GM21825 (cell line): Measurements from ENCODE around the gene SEMA6B.

Experiments used
- ATAC-seq: cut with Tn5 transposase; IDR thresholded peaks from one replicate; pipeline ENCODE4 v1.9.1; 2021; ENCODE audit warnings: mild to moderate bottlenecking, moderate library complexity; ENCODE audit not compliant: unreplicated experiment

SEMA6B gene

DNA sequence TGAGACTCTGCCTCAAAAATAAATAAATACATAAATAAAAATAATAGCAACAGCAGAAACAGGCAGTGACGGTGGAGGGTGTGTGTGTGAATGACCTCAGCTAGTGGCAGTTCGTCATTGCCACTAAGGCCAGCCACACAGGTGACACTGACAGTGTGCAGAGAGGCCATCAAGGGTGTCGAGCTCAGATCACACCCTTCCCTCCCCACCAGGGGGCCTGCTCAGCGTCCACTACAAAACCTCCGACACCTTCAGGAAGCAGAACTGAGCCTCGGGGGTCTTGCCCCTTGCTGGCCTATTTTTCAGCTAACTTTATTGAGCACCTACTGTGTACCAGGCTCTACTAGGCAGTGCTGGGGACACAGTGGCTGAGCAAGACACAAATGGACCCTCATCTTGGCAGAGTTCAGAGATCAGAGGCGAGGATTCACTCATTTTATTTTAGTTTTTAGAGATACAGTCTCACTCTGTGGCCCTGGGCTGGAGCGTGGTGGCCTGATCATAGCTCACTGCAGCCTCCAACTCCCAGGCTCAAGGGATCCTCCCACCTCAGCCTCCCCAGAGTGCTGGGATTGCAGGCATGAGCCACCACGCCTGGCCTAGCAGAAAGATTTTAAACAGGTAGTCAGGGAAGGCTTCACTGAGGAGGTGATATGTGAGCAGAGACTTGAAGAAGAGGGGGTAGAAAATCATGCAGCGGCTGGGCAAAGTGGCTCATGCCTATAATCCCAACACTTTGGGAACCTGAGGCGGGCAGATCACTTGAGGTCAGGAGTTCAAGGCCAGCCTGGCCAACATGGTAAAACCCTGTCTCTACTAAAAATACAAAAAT, 30.3 kb upstream of the SEMA6B start:
- ATAC-seq = no peak

- no peak for ATAC-seq
Observed at GRCh38 chr19:4588291-4588761, 28.8 kb upstream of the SEMA6B start.

DNA sequence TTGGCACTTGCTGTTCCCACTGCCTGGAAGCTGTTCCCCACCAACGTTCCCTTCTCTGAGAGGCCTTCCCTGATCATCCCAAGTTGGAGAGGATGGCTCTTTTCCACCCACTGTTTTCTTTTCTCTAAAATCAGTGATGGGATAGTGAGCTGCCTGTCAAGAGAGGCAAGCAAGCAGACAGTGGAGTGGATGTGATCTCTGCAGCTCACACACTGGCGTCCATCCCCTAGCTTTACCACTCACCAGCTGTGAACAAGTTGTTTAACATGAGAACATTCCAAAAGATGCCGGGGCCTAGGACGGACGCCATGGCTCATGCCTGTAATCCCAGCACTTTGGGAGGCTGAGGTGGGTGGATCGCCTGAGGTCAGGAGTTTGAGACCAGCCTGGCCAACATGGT, 28.0 kb upstream of the SEMA6B start:
- no peak for ATAC-seq

- no peak for ATAC-seq
Observed at GRCh38 chr19:4586691-4587090, 27.2 kb upstream of the SEMA6B start.

GRCh38 chr19:4586245-4586644, 26.8 kb upstream of the SEMA6B start:
- ATAC-seq = no peak

DNA sequence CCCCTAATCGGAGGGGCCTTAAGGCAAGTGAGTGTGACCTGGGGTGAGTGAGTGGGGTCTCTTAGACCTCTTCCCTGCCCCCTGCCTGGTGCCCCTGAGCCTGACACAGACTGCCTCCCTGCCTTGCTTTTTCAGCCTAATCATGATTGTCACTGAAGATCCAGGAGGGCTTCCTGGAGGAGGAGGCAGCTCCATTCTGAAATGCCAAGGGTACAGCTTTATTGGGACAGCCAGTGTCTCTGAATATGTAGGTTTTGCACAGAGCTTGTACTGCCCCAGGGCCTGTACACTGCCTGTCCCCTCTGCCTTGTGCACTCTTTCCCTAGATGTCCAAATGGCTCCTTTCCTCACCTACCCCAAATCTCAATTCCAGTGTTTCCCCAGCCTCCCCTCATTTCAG, 26.1 kb upstream of the SEMA6B start:
- no peak for ATAC-seq

GRCh38 chr19:4584670-4585460, 25.4 kb upstream of the SEMA6B start:
- no peak for ATAC-seq

DNA sequence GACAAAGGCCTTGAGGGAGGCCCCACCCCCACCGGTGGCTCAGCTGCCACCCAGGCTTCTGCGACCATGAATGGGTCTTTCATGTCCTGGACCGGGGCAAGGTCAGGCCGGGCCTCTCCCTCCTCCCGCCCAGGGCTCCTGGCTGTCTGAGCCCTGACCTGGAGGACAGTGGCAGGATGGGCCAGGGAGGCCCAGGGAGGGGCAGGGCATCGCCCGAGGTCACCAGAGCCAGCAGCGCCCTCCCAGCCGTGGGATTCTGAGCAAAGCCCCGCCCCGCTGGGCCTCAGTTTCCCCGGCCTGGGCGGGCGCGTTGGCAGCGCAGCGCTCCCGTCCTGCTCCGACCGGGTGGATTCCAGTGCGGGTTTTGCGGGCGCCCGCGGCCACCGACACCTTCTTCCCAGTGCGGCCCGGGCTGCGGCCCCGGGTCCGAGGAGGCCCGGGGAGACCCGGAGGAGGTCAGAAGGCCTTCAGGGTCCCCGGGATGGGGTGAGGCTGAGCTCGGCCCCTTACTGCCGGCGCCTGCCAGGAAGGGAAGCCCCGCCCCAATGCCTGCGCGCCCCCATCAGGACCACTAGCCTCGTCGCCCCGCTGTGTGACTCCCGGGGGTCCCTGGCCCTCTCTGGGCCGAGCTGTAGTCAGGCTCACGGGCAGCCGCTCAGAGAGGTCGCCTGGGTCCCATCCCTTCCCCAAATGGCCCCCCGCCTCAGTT, 24.6 kb upstream of the SEMA6B start:
- no peak for ATAC-seq

GRCh38 chr19:4582980-4583842, 23.7 kb upstream of the SEMA6B start:
- no peak for ATAC-seq

- no peak for ATAC-seq
Observed at GRCh38 chr19:4581666-4582553, 22.4 kb upstream of the SEMA6B start.

- ATAC-seq = no peak
Observed at GRCh38 chr19:4580961-4581665, 21.6 kb upstream of the SEMA6B start.

GRCh38 chr19:4580021-4580901, 20.8 kb upstream of the SEMA6B start:
- no peak for ATAC-seq

DNA sequence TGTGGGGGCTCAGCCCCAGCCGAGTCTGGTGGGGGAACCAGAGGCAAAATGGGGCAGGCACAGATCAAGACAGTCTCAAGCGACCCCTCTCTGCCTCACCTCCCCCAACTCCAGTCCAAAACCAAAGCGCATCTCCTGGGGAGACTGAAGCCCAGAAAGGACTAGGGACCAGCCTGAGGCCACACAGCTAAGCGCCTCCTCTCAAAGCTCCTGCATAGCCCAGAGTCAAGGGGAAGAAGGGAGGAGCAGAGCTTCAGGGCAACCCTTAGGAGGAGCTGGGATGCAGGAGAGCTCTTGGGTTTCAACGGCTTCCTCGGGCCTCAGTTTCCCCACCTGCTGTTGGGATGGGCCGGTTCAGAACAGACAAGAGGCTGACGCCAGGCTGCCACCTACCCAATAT, 19.9 kb upstream of the SEMA6B start:
- ATAC-seq = no peak

GRCh38 chr19:4578552-4579248, 19.2 kb upstream of the SEMA6B start:
- no peak for ATAC-seq

GRCh38 chr19:4577020-4577782, 17.7 kb upstream of the SEMA6B start:
- no peak for ATAC-seq
